Colonic mucosa (tissue), 4 donors: ENCODE measurements around the gene SYF2. TPM values are rescaled to one million over a fixed set of nuclear protein-coding genes. Genes with fewer than 3 reads are reported as not detected.
"Not testable (repeated sequence)": the region's sequence is repeated elsewhere in the genome, so short reads cannot be mapped to it uniquely, and the experiment has no call there.

ENCODE experiments used
- DNase-seq: peaks from one replicate; pipeline ENCODE4 v3.0.0-alpha.2; 2020
- H3K27ac ChIP-seq: fragments of 200-600 bp; one replicate; pipeline ENCODE4 v1.8.0; 2021
- H3K27me3 ChIP-seq: fragments of 200-600 bp; one replicate; pipeline ENCODE4 v1.8.0; 2021
- H3K36me3 ChIP-seq: fragments of 200-600 bp; one replicate; pipeline ENCODE4 v1.8.0; 2021
- H3K4me1 ChIP-seq: fragments of 200-600 bp; one replicate; pipeline ENCODE4 v1.8.0; 2021; ENCODE audit warnings: mild to moderate bottlenecking
- H3K4me3 ChIP-seq: fragments of 200-600 bp; one replicate; pipeline ENCODE4 v1.8.0; 2021
- H3K9ac ChIP-seq, 2 donors: one replicate each; pipeline ENCODE4 v1.7.0; 2013; ENCODE audit warnings: control low read depth in 2 of 2, low read depth in 2 of 2, low read length in 2 of 2
- H3K9me3 ChIP-seq: fragments of 200-600 bp; one replicate; pipeline ENCODE4 v1.8.0; 2021
- CTCF ChIP-seq: fragments of 200-600 bp; IDR thresholded peaks from one replicate; pipeline ENCODE4 v1.8.0; 2022; ENCODE audit warnings: antibody characterized with exemption, mild to moderate bottlenecking
- intact Hi-C: fragments of 100-400 bp; cut with DNase I; formaldehyde crosslinking; loops from one replicate; pipeline ENCODE4 v1.14.1; 2022
- total RNA-seq, 2 donors: library from RNA; stranded (reverse); fragmentation: NEBNext Ultra II Directional in 1 of 2; extraction: Animal tissue kit (Norgen Biotek cat#: 25700) in 1 of 2; gene quantifications; one replicate each; pipeline ENCODE4 v1.2.1, GENCODE V29; 2021
- donor health status: healthy.
- donor health status: DM: no; HTN: no; CAD: no.
- donor health status: DM: no; HTN: no; CAD: no.

SYF2 gene
- total RNA-seq, 2 donors from 2014 or later: 38.8 to 60.8 TPM

DNA sequence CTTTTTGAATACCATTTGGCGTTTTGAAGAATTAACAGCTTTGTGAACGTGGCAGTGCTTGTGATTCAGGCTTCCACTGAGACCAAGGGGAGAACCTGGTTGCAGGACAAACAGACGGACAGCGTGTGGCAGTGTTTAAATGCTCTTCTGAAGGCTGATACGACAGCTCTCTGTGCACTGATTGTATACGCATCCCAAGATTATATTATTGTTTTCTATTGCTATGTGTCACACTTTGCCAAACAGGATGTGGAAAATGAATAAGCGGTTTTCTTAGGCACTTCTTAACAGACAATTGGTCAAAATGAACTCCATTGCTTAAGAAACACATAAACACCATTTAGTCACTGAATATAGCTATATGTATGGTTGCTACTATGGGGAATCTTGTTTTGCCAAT is 27.5 kb upstream of the SYF2 start:
- not testable (repeated sequence) for H3K9ac ChIP-seq, H3K27ac ChIP-seq, H3K27me3 ChIP-seq, H3K4me1 ChIP-seq, H3K36me3 ChIP-seq, H3K4me3 ChIP-seq, DNase-seq, H3K9me3 ChIP-seq
- intact Hi-C loops: loop anchor here (10.0 kb wide), 1 partner anchor 85 kb away; no protein-coding TSS in a partner anchor

DNA sequence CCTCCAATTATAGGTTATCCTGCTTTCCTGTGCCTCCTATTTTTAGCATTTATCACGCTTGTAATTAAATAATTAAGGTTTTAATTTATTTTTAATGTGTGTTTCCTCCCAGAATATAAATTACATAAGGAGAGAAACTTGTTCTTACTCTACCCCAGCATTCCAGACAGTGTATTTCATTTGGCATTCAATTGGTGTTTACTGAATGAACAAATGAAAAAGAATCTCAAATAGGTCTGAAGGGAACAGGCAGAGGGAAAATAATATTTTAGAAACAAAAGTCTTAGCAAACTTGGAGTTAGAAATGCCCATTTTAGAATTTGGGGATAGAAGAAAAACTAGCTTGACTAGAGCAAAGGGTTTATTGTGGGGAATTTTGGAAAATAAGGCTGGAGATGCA is 24.9 kb upstream of the SYF2 start:
- no peak for TF ChIP-seq CTCF

GRCh38 chr1:25256578-25256965 is 24.3 kb upstream of the SYF2 start:
- intact Hi-C loops: loop anchor here (10.0 kb wide), 1 partner anchor 88 kb away; no protein-coding TSS in a partner anchor
- Histone ChIP-seq H3K27ac (no peak overlapping the region), H3K9ac (no peak overlapping the region)

More for the DNA sequence above, 24.9 kb upstream of the SYF2 start:
- Histone ChIP-seq H3K36me3 (no peaks in the 10 kb centered on the region), H3K27me3 (no peaks in the 10 kb centered on the region), H3K9me3 (no peaks in the 10 kb centered on the region), H3K4me1 (no peaks in the 10 kb centered on the region), H3K9ac (no peak overlapping the region), H3K27ac (no peak overlapping the region), H3K4me3 (no peak overlapping the region)
- intact Hi-C loops: loop anchor here (10.0 kb wide), 1 partner anchor 88 kb away; no protein-coding TSS in a partner anchor
- DNase-seq: no peak

GRCh38 chr1:25255706-25256577 is 23.6 kb upstream of the SYF2 start:
- intact Hi-C loops: loop anchor here (10.0 kb wide), 1 partner anchor 89 kb away; no protein-coding TSS in a partner anchor
- Histone ChIP-seq H3K27ac (no peak overlapping the region), H3K4me1 (no peaks in the 10 kb centered on the region), H3K9me3 (no peaks in the 10 kb centered on the region), H3K4me3 (no peak overlapping the region), H3K27me3 (no peaks in the 10 kb centered on the region), H3K9ac (no peak overlapping the region), H3K36me3 (no peaks in the 10 kb centered on the region)
- no peak for DNase-seq
- no peak for TF ChIP-seq CTCF

More at GRCh38 chr1:25256578-25256965, 24.3 kb upstream of the SYF2 start:
- Histone ChIP-seq H3K9me3 (no peaks in the 10 kb centered on the region), H3K27me3 (no peaks in the 10 kb centered on the region), H3K4me1 (no peaks in the 10 kb centered on the region), H3K36me3 (no peaks in the 10 kb centered on the region), H3K4me3 (no peak overlapping the region)
- no peak for DNase-seq
- TF ChIP-seq CTCF: no peak

GRCh38 chr1:25253911-25254310 is 21.6 kb upstream of the SYF2 start:
- no peak overlapping the region for H3K27ac ChIP-seq

More at GRCh38 chr1:25253911-25254310, 21.6 kb upstream of the SYF2 start:
- no peaks in the 10 kb centered on the region for H3K27me3 ChIP-seq
- no peak overlapping the region for H3K9ac ChIP-seq
- no peak overlapping the region for H3K4me3 ChIP-seq
- TF ChIP-seq CTCF: no peak
- DNase-seq: no peak
- no peaks in the 10 kb centered on the region for H3K36me3 ChIP-seq
- no peaks in the 10 kb centered on the region for H3K4me1 ChIP-seq
- no peaks in the 10 kb centered on the region for H3K9me3 ChIP-seq
- intact Hi-C loops: loop anchor here (10.0 kb wide), 1 partner anchor 91 kb away; no protein-coding TSS in a partner anchor
